ENCODE results near the gene VWA5A.

Gene VWA5A

GRCh38 chr11:124172101-124172500 is 56.9 kb downstream of the VWA5A start:
- DNase-seq = no peak

GRCh38 chr11:124172599-124172998 is 57.3 kb downstream of the VWA5A start:
- DNase-seq = no peak

- DNase-seq = no peak
Observed at GRCh38 chr11:124174001-124174583, 58.8 kb downstream of the VWA5A start.

GRCh38 chr11:124176925-124177715 is 61.9 kb downstream of the VWA5A start:
- DNase-seq = no peak

- no peak for DNase-seq
Observed at GRCh38 chr11:124179310-124179709, 64.1 kb downstream of the VWA5A start.

- DNase-seq = no peak
Observed at GRCh38 chr11:124183068-124183467, 67.8 kb downstream of the VWA5A start, which contains the start of gene OR10D3. Gene OR10D3 (plus strand): TSS chr11:124183345. CDS start chr11:124185270, 1,925 bp downstream.

- no peak for DNase-seq
Observed at GRCh38 chr11:124190298-124191139, 75.3 kb downstream of the VWA5A start.

GRCh38 chr11:124193221-124194010 is 78.2 kb downstream of the VWA5A start:
- DNase-seq = no peak

GRCh38 chr11:124194293-124195188 is 79.3 kb downstream of the VWA5A start:
- DNase-seq = no peak

GRCh38 chr11:124195189-124195734 is 80.0 kb downstream of the VWA5A start:
- peak; percentile 10 for DNase-seq
